K562 (cell line): ENCODE results near the gene CCDC85A. TPM values are rescaled to one million over a fixed set of nuclear protein-coding genes. Genes with fewer than 3 reads are reported as not detected.

Source experiments
- ATAC-seq: fragments of 200-7000 bp; cut with Tn5 transposase; 3 replicates; pipeline ENCODE4 v1.9.1; 2020; ENCODE audit warnings: moderate library complexity
- BruUV-seq: library from RNA; stranded (reverse); fragments of 400-500 nt; replicated peaks from 2 replicates; lab custom pipeline; 2021; lab: Mats Ljungman, UMichigan
- CTCF ChIA-PET: fragments of 300-600 bp; formaldehyde crosslinking; extraction: SDS; loops from one replicate; lab custom pipeline; 2021; ENCODE audit warnings: low intra/inter-chr PET ratio; lab: Yijun Ruan, JAX
- POLR2A ChIA-PET: fragments of 300-600, 350-650 bp; sonication (Branson Sonifier 250); formaldehyde crosslinking; extraction: SDS; loops from one replicate; lab custom pipeline; 2021; ENCODE audit warnings: antibody characterized with exemption, inconsistent platforms; lab: Yijun Ruan, JAX
- DNase-seq, 4 experiments: peaks; one replicate each; pipeline versions ENCODE4 v3.0.0 to v3.0.0-alpha.2; 2011 to 2018; ENCODE audit warnings: low spot score in 3 of 4, mixed read lengths in 3 of 4; ENCODE audit errors: extremely low read depth in 1 of 4
- FAIRE-seq: peaks from 2 replicates; lab custom pipeline; 2011; peaks lifted over from hg19 to GRCh38; lab: Jason Lieb, UNC
- H2AFZ ChIP-seq: 2 replicates; pipeline ENCODE4 v1.6.0; 2011; ENCODE audit warnings: low read depth, low read length, control low read depth, inconsistent platforms
- H3K27ac ChIP-seq: fragments of 200-600 bp; 3 replicates; pipeline ENCODE4 v1.8.0; 2011; ENCODE audit warnings: low read depth, mild to moderate bottlenecking, control low read depth, inconsistent platforms, low read length, moderate library complexity, mixed read lengths; ENCODE audit errors: extremely low read depth
- H3K27me3 ChIP-seq, 2 experiments: fragments of 300-600 bp in 1 of 2; 2 replicates in 1 of 2; 3 replicates in 1 of 2; pipeline versions ENCODE4 v1.6.0 to v1.8.0; 2011; ENCODE audit warnings: inconsistent platforms in 2 of 2, low read length in 2 of 2, mild to moderate bottlenecking in 1 of 2, mixed read lengths in 1 of 2, moderate library complexity in 1 of 2; ENCODE audit not compliant: control insufficient read depth in 2 of 2, insufficient read depth in 2 of 2
- H3K36me3 ChIP-seq: fragments of 300-600 bp; 3 replicates; pipeline ENCODE4 v1.8.0; 2011; ENCODE audit warnings: mild to moderate bottlenecking, low read length, inconsistent platforms; ENCODE audit not compliant: control insufficient read depth, insufficient read depth
- H3K4me1 ChIP-seq, 2 experiments: fragments of 200-600 bp in 1 of 2; replicated peaks in 1 of 2; 2 replicates in 1 of 2; 3 replicates in 1 of 2; pipeline versions ENCODE4 v1.5.1 to v1.8.0; 2011; ENCODE audit warnings: inconsistent platforms in 2 of 2, low read length in 2 of 2, mild to moderate bottlenecking in 1 of 2, mixed read lengths in 1 of 2, moderate library complexity in 1 of 2; ENCODE audit not compliant: control insufficient read depth in 2 of 2, insufficient read depth in 2 of 2
- H3K4me2 ChIP-seq: 2 replicates; pipeline ENCODE4 v1.6.1; 2011; ENCODE audit warnings: low read length, control low read depth, inconsistent platforms, mixed read lengths; ENCODE audit not compliant: insufficient read depth
- H3K4me3 ChIP-seq: fragments of 200-600 bp; sonication (generic), shearing (Covaris generic); 2 replicates; pipeline ENCODE4 v1.5.1; 2016; ENCODE audit warnings: control low read depth, inconsistent platforms
- H3K79me2 ChIP-seq: fragments of 200-600 bp; 3 replicates; pipeline ENCODE4 v1.8.0; 2011; ENCODE audit warnings: low read length, inconsistent platforms; ENCODE audit not compliant: control insufficient read depth, insufficient read depth
- H3K9ac ChIP-seq, 2 experiments: 2 replicates each; pipeline versions ENCODE4 v1.6.0 to v1.6.1; 2011; ENCODE audit warnings: low read depth in 2 of 2, low read length in 2 of 2, control low read depth in 1 of 2, inconsistent platforms in 1 of 2, mild to moderate bottlenecking in 1 of 2, mixed read lengths in 1 of 2; ENCODE audit not compliant: insufficient read depth in 1 of 2
- H3K9me1 ChIP-seq: one replicate; pipeline ENCODE4 v1.6.0; 2011; ENCODE audit warnings: inconsistent platforms, mild to moderate bottlenecking, low read length, moderate library complexity; ENCODE audit not compliant: control insufficient read depth, insufficient read depth
- H3K9me3 ChIP-seq: replicated peaks from 2 replicates; pipeline ENCODE4 v1.5.1; 2011; ENCODE audit warnings: low read depth, low read length, inconsistent platforms; ENCODE audit not compliant: control insufficient read depth, insufficient read depth
- H4K20me1 ChIP-seq: replicated peaks from 2 replicates; pipeline ENCODE4 v1.6.1; 2011; ENCODE audit warnings: low read length, inconsistent platforms, mixed read lengths; ENCODE audit not compliant: control insufficient read depth, insufficient read depth
- ARID1B ChIP-seq: fragments of 450-650 bp; IDR thresholded peaks from 2 replicates; pipeline ENCODE4 v1.6.1; 2016; ENCODE audit warnings: antibody characterized with exemption, mild to moderate bottlenecking, inconsistent platforms
- CREB1 ChIP-seq, 2 experiments: sonication (generic) in 1 of 2; formaldehyde crosslinking in 1 of 2; IDR thresholded peaks; 2 replicates each; pipeline versions ENCODE4 v1.6.1 to v1.8.0; 2012 to 2022; ENCODE audit warnings: inconsistent platforms in 1 of 2, mild to moderate bottlenecking in 1 of 2, missing genetic modification reagents in 1 of 2, moderate library complexity in 1 of 2
- MAFF ChIP-seq: IDR thresholded peaks from 2 replicates; pipeline ENCODE4 v1.6.1; 2012; ENCODE audit warnings: low read length, improper control_type of control experiment
- POLR3G ChIP-seq: IDR thresholded peaks from 2 replicates; pipeline ENCODE4 v1.6.1; 2011; ENCODE audit not compliant: insufficient read length, insufficient replicate concordance; ENCODE audit errors: extremely low read depth
- TEAD1 ChIP-seq, 2 experiments: fragments of 450-650 bp in 1 of 2; sonication (generic) in 1 of 2; formaldehyde crosslinking; IDR thresholded peaks; 2 replicates each; pipeline versions ENCODE4 v1.4.0 to v1.8.0; 2020 to 2022; ENCODE audit warnings: mild to moderate bottlenecking in 2 of 2, missing genetic modification reagents in 1 of 2
- U2AF1 ChIP-seq: fragments of 200-400 bp; formaldehyde crosslinking; optimal IDR thresholded peaks from 2 replicates; pipeline ENCODE3; 2017; ENCODE audit warnings: mild to moderate bottlenecking, low read depth, low read length, moderate library complexity
- ZNF174 ChIP-seq: fragments of 250-450 bp; sonication (Bioruptor Pico); IDR thresholded peaks from 2 replicates; pipeline ENCODE4 v1.4.0; 2020; ENCODE audit warnings: mild to moderate bottlenecking
- WGBS: fragments of 100-300 bp; shearing (Covaris generic); methylation state at CpG from one replicate; pipeline ENCODE4 v1.1.6; 2016; ENCODE audit warnings: low coverage, mixed read lengths; ENCODE audit not compliant: insufficient coverage; ENCODE audit errors: missing lambda C conversion rate; 5-methylcytosine and 5-hydroxymethylcytosine counted together
- in situ Hi-C: fragments of 300-500 bp; cut with MboI; formaldehyde crosslinking; loops from 4 replicates; pipeline ENCODE4 v1.15.0; 2018; ENCODE audit warnings: inconsistent platforms, mixed read lengths
- intact Hi-C: fragments of 100-400 bp; cut with micrococcal nuclease; formaldehyde crosslinking; loops from 2 replicates; pipeline ENCODE4 v1.14.2; 2022
- polyA plus RNA-seq, 8 experiments: library from polyadenylated mRNA; depleted of rRNA in 4 of 8; stranded (reverse) in 5 of 8; unstranded in 3 of 8; fragments of >200 nt; fragmentation: Nextera tagmentation in 2 of 8; fragmentation: Illumina TruSeq in 1 of 8; extraction: Ambion mirVana in 2 of 8; extraction: Trizol in 1 of 8; gene quantifications; 2 replicates each; pipeline versions ENCODE4 v1.2.1 to v1.2.3, GENCODE V29; 2011 to 2014; ENCODE audit warnings: inconsistent platforms in 1 of 8, missing spikeins in 1 of 8
- total RNA-seq, 7 experiments: library from RNA; depleted of rRNA in 6 of 7; stranded (reverse); fragments of >200 nt in 6 of 7; fragmentation: Illumina TruSeq in 2 of 7; extraction: Trizol in 2 of 7; gene quantifications; 2 replicates each; pipeline versions ENCODE4 v1.2.1 to v1.2.3, GENCODE V29; 2011 to 2021; ENCODE audit warnings: low replicate concordance in 1 of 7
- TF ChIP-seq, protein P1 (sequence below): fragments of 150-350 bp; conservative IDR thresholded peaks from 2 replicates; pipeline ENCODE4 v1.6.1; 2014; ENCODE audit warnings: low read length
- TF ChIP-seq, protein P2 (sequence below): sonication (generic); formaldehyde crosslinking; IDR thresholded peaks from 2 replicates; pipeline ENCODE4 v1.8.0; 2023; ENCODE audit warnings: missing genetic modification reagents, mild to moderate bottlenecking, borderline replicate concordance
- TF ChIP-seq, protein P3 (sequence below), 2 experiments: IDR thresholded peaks in 1 of 2; conservative IDR thresholded peaks in 1 of 2; 2 replicates each; pipeline ENCODE4 v1.6.1; 2016; ENCODE audit warnings: low read depth in 2 of 2, mild to moderate bottlenecking in 1 of 2, missing compliant biosample characterization in 1 of 2, missing genetic modification characterization in 1 of 2, moderate library complexity in 1 of 2

Gene CCDC85A
- total and polyA plus RNA-seq, 9 of the 15 experiments (the other 6 are each of a cell fraction or from before 2014, with no cell fraction given): 0.03 to 0.14 (median 0.10) TPM; not detected in 5

DNA sequence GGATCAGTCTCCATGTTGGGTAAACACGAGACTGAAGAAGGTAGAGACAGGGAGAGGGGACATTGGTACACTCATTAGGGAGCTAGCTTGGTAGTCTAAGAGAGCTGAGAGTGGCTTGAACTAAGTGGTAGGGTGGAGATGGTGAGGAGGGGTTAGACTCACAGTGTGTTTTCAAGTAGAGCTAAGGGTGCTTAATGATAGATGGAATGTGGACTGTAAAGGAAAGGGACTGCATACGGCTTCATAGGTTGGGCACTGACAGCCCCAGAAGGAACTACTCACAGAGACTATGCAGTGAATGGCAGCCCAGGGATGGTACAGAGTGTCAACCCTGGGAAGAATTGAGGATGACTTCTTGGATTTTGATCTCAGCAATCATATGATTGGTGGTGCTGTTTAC is 178.1 kb downstream of the CCDC85A start:
- no peak overlapping the region for H3K4me2 ChIP-seq
- no TSS peak for BruUV-seq
- no peak for DNase-seq
- H3K27me3 ChIP-seq: no peaks in the 10 kb centered on the region
- no peak for ATAC-seq
- H3K36me3 ChIP-seq: no peaks in the 10 kb centered on the region
- in situ Hi-C loops: no loop called here
- no peaks in the 10 kb centered on the region for H3K9me1 ChIP-seq
- 0% methylated on average over 2 of the region's 2 CpGs for WGBS
- POLR2A ChIA-PET: no interaction called here
- H3K79me2 ChIP-seq: no peaks in the 10 kb centered on the region
- CTCF ChIA-PET: no interaction called here
- H3K4me1 ChIP-seq: no peaks in the 10 kb centered on the region
- no peak for FAIRE-seq
- no peak overlapping the region for H3K4me3 ChIP-seq
- H3K9me3 ChIP-seq: no peaks in the 10 kb centered on the region
- no peak overlapping the region for H2AFZ ChIP-seq
- intact Hi-C loops: no loop called here
- no peaks in the 10 kb centered on the region for H4K20me1 ChIP-seq
- no peak overlapping the region for H3K27ac ChIP-seq
- H3K9ac ChIP-seq: no peak overlapping the region
- no peak for TF ChIP-seq U2AF1
- TF ChIP-seq, protein P1, sequence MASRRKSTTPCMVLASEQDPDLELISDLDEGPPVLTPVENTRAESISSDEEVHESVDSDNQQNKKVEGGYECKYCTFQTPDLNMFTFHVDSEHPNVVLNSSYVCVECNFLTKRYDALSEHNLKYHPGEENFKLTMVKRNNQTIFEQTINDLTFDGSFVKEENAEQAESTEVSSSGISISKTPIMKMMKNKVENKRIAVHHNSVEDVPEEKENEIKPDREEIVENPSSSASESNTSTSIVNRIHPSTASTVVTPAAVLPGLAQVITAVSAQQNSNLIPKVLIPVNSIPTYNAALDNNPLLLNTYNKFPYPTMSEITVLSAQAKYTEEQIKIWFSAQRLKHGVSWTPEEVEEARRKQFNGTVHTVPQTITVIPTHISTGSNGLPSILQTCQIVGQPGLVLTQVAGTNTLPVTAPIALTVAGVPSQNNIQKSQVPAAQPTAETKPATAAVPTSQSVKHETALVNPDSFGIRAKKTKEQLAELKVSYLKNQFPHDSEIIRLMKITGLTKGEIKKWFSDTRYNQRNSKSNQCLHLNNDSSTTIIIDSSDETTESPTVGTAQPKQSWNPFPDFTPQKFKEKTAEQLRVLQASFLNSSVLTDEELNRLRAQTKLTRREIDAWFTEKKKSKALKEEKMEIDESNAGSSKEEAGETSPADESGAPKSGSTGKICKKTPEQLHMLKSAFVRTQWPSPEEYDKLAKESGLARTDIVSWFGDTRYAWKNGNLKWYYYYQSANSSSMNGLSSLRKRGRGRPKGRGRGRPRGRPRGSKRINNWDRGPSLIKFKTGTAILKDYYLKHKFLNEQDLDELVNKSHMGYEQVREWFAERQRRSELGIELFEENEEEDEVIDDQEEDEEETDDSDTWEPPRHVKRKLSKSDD: no peak
- no peak for TF ChIP-seq POLR3G
- no peak for TF ChIP-seq MAFF
- TF ChIP-seq ZNF174: no peak
- TF ChIP-seq ARID1B: no peak
- TF ChIP-seq, protein P2, sequence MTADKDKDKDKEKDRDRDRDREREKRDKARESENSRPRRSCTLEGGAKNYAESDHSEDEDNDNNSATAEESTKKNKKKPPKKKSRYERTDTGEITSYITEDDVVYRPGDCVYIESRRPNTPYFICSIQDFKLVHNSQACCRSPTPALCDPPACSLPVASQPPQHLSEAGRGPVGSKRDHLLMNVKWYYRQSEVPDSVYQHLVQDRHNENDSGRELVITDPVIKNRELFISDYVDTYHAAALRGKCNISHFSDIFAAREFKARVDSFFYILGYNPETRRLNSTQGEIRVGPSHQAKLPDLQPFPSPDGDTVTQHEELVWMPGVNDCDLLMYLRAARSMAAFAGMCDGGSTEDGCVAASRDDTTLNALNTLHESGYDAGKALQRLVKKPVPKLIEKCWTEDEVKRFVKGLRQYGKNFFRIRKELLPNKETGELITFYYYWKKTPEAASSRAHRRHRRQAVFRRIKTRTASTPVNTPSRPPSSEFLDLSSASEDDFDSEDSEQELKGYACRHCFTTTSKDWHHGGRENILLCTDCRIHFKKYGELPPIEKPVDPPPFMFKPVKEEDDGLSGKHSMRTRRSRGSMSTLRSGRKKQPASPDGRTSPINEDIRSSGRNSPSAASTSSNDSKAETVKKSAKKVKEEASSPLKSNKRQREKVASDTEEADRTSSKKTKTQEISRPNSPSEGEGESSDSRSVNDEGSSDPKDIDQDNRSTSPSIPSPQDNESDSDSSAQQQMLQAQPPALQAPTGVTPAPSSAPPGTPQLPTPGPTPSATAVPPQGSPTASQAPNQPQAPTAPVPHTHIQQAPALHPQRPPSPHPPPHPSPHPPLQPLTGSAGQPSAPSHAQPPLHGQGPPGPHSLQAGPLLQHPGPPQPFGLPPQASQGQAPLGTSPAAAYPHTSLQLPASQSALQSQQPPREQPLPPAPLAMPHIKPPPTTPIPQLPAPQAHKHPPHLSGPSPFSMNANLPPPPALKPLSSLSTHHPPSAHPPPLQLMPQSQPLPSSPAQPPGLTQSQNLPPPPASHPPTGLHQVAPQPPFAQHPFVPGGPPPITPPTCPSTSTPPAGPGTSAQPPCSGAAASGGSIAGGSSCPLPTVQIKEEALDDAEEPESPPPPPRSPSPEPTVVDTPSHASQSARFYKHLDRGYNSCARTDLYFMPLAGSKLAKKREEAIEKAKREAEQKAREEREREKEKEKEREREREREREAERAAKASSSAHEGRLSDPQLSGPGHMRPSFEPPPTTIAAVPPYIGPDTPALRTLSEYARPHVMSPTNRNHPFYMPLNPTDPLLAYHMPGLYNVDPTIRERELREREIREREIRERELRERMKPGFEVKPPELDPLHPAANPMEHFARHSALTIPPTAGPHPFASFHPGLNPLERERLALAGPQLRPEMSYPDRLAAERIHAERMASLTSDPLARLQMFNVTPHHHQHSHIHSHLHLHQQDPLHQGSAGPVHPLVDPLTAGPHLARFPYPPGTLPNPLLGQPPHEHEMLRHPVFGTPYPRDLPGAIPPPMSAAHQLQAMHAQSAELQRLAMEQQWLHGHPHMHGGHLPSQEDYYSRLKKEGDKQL: no peak
- TF ChIP-seq, protein P3, sequence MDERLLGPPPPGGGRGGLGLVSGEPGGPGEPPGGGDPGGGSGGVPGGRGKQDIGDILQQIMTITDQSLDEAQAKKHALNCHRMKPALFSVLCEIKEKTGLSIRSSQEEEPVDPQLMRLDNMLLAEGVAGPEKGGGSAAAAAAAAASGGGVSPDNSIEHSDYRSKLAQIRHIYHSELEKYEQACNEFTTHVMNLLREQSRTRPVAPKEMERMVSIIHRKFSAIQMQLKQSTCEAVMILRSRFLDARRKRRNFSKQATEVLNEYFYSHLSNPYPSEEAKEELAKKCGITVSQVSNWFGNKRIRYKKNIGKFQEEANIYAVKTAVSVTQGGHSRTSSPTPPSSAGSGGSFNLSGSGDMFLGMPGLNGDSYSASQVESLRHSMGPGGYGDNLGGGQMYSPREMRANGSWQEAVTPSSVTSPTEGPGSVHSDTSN (CRISPR knock-in tag; IDR thresholded peaks at IDR 0.05; ENCODE audit: low read depth): no peak
- TF ChIP-seq, protein P3 (tag; conservative IDR thresholded peaks at IDR 0.05; ENCODE audit: low read depth): no peak
- TF ChIP-seq CREB1 (IDR thresholded peaks at IDR 0.05): no peak
- TF ChIP-seq CREB1 (CRISPR knock-in tag; IDR thresholded peaks at IDR 0.05): no peak
- no peak for TF ChIP-seq TEAD1 (CRISPR knock-in tag; IDR thresholded peaks at IDR 0.05)
